GM10248 (cell line): ENCODE measurements around the gene MDM1.

Source experiments
- CTCF ChIA-PET: fragments of 300-600 bp; sonication (Branson Sonifier 250); formaldehyde crosslinking; extraction: SDS; loops from one replicate; lab custom pipeline; 2021; ENCODE audit warnings: antibody characterized with exemption; lab: Yijun Ruan, JAX
- POLR2A ChIA-PET: fragments of 350-650 bp; sonication (Branson Sonifier 250); formaldehyde crosslinking; extraction: SDS; loops from one replicate; lab custom pipeline; 2020; ENCODE audit warnings: antibody characterized with exemption; lab: Yijun Ruan, JAX
- DNase-seq: peaks from one replicate; pipeline ENCODE4 v3.0.0; 2012; ENCODE audit errors: extremely low spot score
- CTCF ChIP-seq: IDR thresholded peaks from 2 replicates; pipeline ENCODE4 v1.5.1; 2012; ENCODE audit warnings: mild to moderate bottlenecking, low read depth; ENCODE audit errors: extremely low read depth, missing control alignments, control extremely low read depth

Gene MDM1

DNA sequence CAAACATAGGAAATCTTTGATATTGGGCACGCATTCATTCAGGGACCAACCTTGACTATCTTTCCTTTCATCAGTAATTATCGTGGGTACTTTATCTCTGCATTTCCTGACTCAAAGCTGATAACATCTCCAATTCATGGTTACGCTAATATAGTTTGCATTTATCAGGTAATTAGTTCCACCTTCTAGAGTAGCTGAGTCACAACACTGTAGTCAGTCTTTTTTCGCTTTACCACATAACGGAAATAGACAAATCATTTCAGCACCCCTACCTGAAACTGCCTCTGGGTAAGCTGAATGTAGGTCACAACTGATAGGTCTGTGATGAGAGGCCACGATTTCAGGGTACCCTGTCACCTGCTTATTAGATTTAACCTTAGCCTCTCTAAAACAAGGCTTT, 42.0 kb downstream of the MDM1 start:
- TF ChIP-seq CTCF, result no peak
- peak; percentile 36 for DNase-seq
- ChIA-PET POLR2A (no interaction called here), CTCF (interaction anchor here (0.7 to 3.8 kb wide), 9 partner anchors 9 to 67 kb away, joined by 3 to 15 read pairs (median 4); partner anchors contain the start of genes IL22 and IL26)

GRCh38 chr12:68287106-68287505, 45.1 kb downstream of the MDM1 start:
- no peak for TF ChIP-seq CTCF
- DNase-seq, result no peak
- POLR2A ChIA-PET, result no interaction called here
- CTCF ChIA-PET, result interaction anchor here (1.0 to 1.9 kb wide), 2 partner anchors 10 to 64 kb away, joined by 4 to 5 read pairs; no protein-coding TSS in a partner anchor

GRCh38 chr12:68286396-68286795, 45.8 kb downstream of the MDM1 start:
- TF ChIP-seq CTCF, result no peak
- POLR2A ChIA-PET, result no interaction called here
- CTCF ChIA-PET, result interaction anchor here (1.3 to 1.9 kb wide), 3 partner anchors 9 to 45 kb away, joined by 3 to 5 read pairs (median 5); no protein-coding TSS in a partner anchor
- DNase-seq, result no peak

GRCh38 chr12:68285541-68285940, 46.6 kb downstream of the MDM1 start:
- ChIA-PET POLR2A (no interaction called here), CTCF (interaction anchor here (1.0 to 1.9 kb wide), 5 partner anchors 8 to 44 kb away, joined by 3 to 5 read pairs (median 5); no protein-coding TSS in a partner anchor)
- no peak for DNase-seq
- no peak for TF ChIP-seq CTCF

GRCh38 chr12:68281322-68282077, 50.7 kb downstream of the MDM1 start:
- DNase-seq, result no peak
- CTCF ChIA-PET, result interaction anchor here (1.2 to 1.3 kb wide), 2 partner anchors 9 to 43 kb away, joined by 3 read pairs; no protein-coding TSS in a partner anchor
- POLR2A ChIA-PET, result no interaction called here
- TF ChIP-seq CTCF, result no peak

DNA sequence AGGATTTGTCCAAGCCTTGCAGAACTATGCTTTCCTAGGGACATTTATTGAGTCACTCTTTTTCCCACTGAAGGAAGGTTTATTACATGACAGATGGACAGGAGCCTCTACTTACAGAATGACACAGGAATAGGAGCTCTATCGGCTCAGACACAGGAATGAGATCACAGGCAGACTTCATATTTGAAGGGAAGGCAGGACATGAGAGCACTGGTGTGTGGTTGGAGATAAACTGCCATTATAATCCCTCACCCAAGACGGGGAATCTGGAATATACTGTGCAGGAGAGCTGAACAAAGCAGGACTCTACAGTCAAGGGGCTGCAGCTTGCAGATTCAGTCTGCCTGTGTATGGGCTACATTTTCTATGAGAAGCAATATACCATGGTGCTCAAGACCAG, 51.9 kb downstream of the MDM1 start:
- POLR2A ChIA-PET, result no interaction called here
- CTCF ChIA-PET, result no interaction called here
- no peak for DNase-seq
- no peak for TF ChIP-seq CTCF
